GM12872 (cell line): ENCODE data around the gene AACS.

Experiments used
- CTCF ChIP-seq: IDR thresholded peaks from 3 replicates; pipeline ENCODE4 v1.5.1; 2011; ENCODE audit warnings: low read depth, mild to moderate bottlenecking, low read length, moderate library complexity; ENCODE audit not compliant: insufficient read depth

Gene AACS

GRCh38 chr12:125024949-125025563 is 40.2 kb upstream of the AACS start:
- TF ChIP-seq CTCF: no peak

- no peak for TF ChIP-seq CTCF
These were observed 39.5 kb upstream of the AACS start for GRCh38 chr12:125025606-125026235.

GRCh38 chr12:125028106-125028505 is 37.1 kb upstream of the AACS start:
- no peak for TF ChIP-seq CTCF

GRCh38 chr12:125029761-125030358 is 35.4 kb upstream of the AACS start:
- TF ChIP-seq CTCF: no peak

GRCh38 chr12:125032466-125033152 is 32.6 kb upstream of the AACS start:
- TF ChIP-seq CTCF: no peak

- no peak for TF ChIP-seq CTCF
These were observed 31.9 kb upstream of the AACS start for GRCh38 chr12:125033288-125033687.

- TF ChIP-seq CTCF: no peak
These were observed 26.1 kb upstream of the AACS start for GRCh38 chr12:125038976-125039625.
